GM18907 (cell line): ENCODE results near the gene GBE1.
"Not testable (repeated sequence)": the region's sequence is repeated elsewhere in the genome, so short reads cannot be mapped to it uniquely, and the experiment has no call there.

Experiments used
- ATAC-seq: cut with Tn5 transposase; IDR thresholded peaks from one replicate; pipeline ENCODE4 v1.9.1; 2021; ENCODE audit warnings: mild to moderate bottlenecking, moderate library complexity; ENCODE audit not compliant: unreplicated experiment

GBE1 gene

GRCh38 chr3:81758275-81758674, 3.2 kb downstream of the GBE1 start:
- ATAC-seq = no peak

GRCh38 chr3:81753416-81754027, 7.9 kb downstream of the GBE1 start:
- ATAC-seq = peak; percentile 56

GRCh38 chr3:81752604-81753003, 8.8 kb downstream of the GBE1 start:
- peak; percentile 64 for ATAC-seq

- ATAC-seq = no peak
Measured at GRCh38 chr3:81749265-81749664, 12.2 kb downstream of the GBE1 start.

GRCh38 chr3:81747280-81747679, 14.2 kb downstream of the GBE1 start:
- not testable (repeated sequence) for ATAC-seq

GRCh38 chr3:81744366-81744765, 17.1 kb downstream of the GBE1 start:
- ATAC-seq = no peak

GRCh38 chr3:81743096-81744025, 18.1 kb downstream of the GBE1 start:
- ATAC-seq = no peak

GRCh38 chr3:81742581-81742980, 18.9 kb downstream of the GBE1 start:
- ATAC-seq = no peak

- ATAC-seq = no peak
Measured at GRCh38 chr3:81741216-81741615, 20.2 kb downstream of the GBE1 start.

- ATAC-seq = no peak
Measured at GRCh38 chr3:81740731-81741130, 20.7 kb downstream of the GBE1 start.

- no peak for ATAC-seq
Measured at GRCh38 chr3:81735334-81735733, 26.1 kb downstream of the GBE1 start.

- no peak for ATAC-seq
Measured at GRCh38 chr3:81734742-81735141, 26.7 kb downstream of the GBE1 start.

- no peak for ATAC-seq
Measured at GRCh38 chr3:81732642-81733041, 28.8 kb downstream of the GBE1 start.

- ATAC-seq = no peak
Measured at GRCh38 chr3:81728766-81729544, 32.5 kb downstream of the GBE1 start.

- no peak for ATAC-seq
Measured at GRCh38 chr3:81726735-81727134, 34.7 kb downstream of the GBE1 start.

GRCh38 chr3:81726132-81726531, 35.3 kb downstream of the GBE1 start:
- ATAC-seq = peak; percentile 49

GRCh38 chr3:81723732-81724313, 37.6 kb downstream of the GBE1 start:
- ATAC-seq = no peak

GRCh38 chr3:81718311-81718710, 43.1 kb downstream of the GBE1 start:
- ATAC-seq = no peak

- no peak for ATAC-seq
Measured at GRCh38 chr3:81716870-81717509, 44.5 kb downstream of the GBE1 start.

- no peak for ATAC-seq
Measured at GRCh38 chr3:81713031-81713430, 48.4 kb downstream of the GBE1 start.

GRCh38 chr3:81709606-81710005, 51.8 kb downstream of the GBE1 start:
- no peak for ATAC-seq
